GM21529 (cell line): ENCODE results near the gene ZACN.
"Not testable (repeated sequence)": the region's sequence is repeated elsewhere in the genome, so short reads cannot be mapped to it uniquely, and the experiment has no call there.

Experiments
- ATAC-seq: cut with Tn5 transposase; IDR thresholded peaks from one replicate; pipeline ENCODE4 v1.9.1; 2021; ENCODE audit not compliant: unreplicated experiment

ZACN gene

GRCh38 chr17:76078860-76079534, at the start of gene ZACN:
ZACN (plus strand) TSS chr17:76079182; CDS start chr17:76079265, 83 bp downstream.
- ATAC-seq = no peak

GRCh38 chr17:76032073-76032779, 46.8 kb upstream of the ZACN start:
- no peak for ATAC-seq

- no peak for ATAC-seq
These were observed 46.2 kb upstream of the ZACN start for GRCh38 chr17:76032780-76033108.

- no peak for ATAC-seq
These were observed 45.8 kb upstream of the ZACN start for GRCh38 chr17:76033139-76033538.

- ATAC-seq = no peak
These were observed 44.3 kb upstream of the ZACN start for GRCh38 chr17:76034428-76035350.

GRCh38 chr17:76036497-76037261, 42.3 kb upstream of the ZACN start:
- ATAC-seq = no peak

GRCh38 chr17:76038050-76038449, 40.9 kb upstream of the ZACN start:
- ATAC-seq = no peak

GRCh38 chr17:76039121-76039520, 39.9 kb upstream of the ZACN start:
- ATAC-seq = no peak

- ATAC-seq = no peak
These were observed 38.6 kb upstream of the ZACN start for GRCh38 chr17:76040376-76040775.

GRCh38 chr17:76042868-76043267, 36.1 kb upstream of the ZACN start:
- ATAC-seq = not testable (repeated sequence)

- not testable (repeated sequence) for ATAC-seq
These were observed 34.4 kb upstream of the ZACN start for GRCh38 chr17:76044475-76045007.

- ATAC-seq = no peak
These were observed 32.9 kb upstream of the ZACN start for GRCh38 chr17:76046064-76046463.

GRCh38 chr17:76048025-76048605, 30.9 kb upstream of the ZACN start:
- no peak for ATAC-seq

- ATAC-seq = no peak
These were observed 30.3 kb upstream of the ZACN start for GRCh38 chr17:76048711-76049110.

- ATAC-seq = no peak
These were observed 29.7 kb upstream of the ZACN start for GRCh38 chr17:76049239-76049638.

- no peak for ATAC-seq
These were observed 29.0 kb upstream of the ZACN start for GRCh38 chr17:76049836-76050537.

GRCh38 chr17:76050538-76051467, 28.2 kb upstream of the ZACN start:
- no peak for ATAC-seq

- no peak for ATAC-seq
These were observed 27.4 kb upstream of the ZACN start for GRCh38 chr17:76051561-76051960.
